PC-3 (cell line): ENCODE measurements around the gene LRP10. TPM values are rescaled to one million over a fixed set of nuclear protein-coding genes. Genes with fewer than 3 reads are reported as not detected.
"Not testable (repeated sequence)": the region's sequence is repeated elsewhere in the genome, so short reads cannot be mapped to it uniquely, and the experiment has no call there.

Source experiments
- ATAC-seq: fragments of 200-7000 bp; cut with Tn5 transposase; 2 replicates; pipeline ENCODE4 v1.9.1; 2020; ENCODE audit warnings: mild to moderate bottlenecking, moderate library complexity
- BruUV-seq: library from RNA; stranded (reverse); fragments of 400-500 nt; replicated peaks from 2 replicates; lab custom pipeline; 2021; lab: Mats Ljungman, UMichigan
- CTCF ChIA-PET: fragments of 300-600 bp; sonication (Branson Sonifier 250); formaldehyde crosslinking; loops from one replicate; lab custom pipeline; 2022; ENCODE audit warnings: antibody characterized with exemption; lab: Charles Lee
- POLR2A ChIA-PET: fragments of 300-600 bp; sonication (Branson Sonifier 250); formaldehyde crosslinking; loops from one replicate; lab custom pipeline; 2022; ENCODE audit warnings: antibody characterized with exemption; ENCODE audit not compliant: unreplicated experiment; lab: Charles Lee
- DNase-seq: peaks from one replicate; pipeline ENCODE4 v3.0.0-alpha.2; 2015
- H2AFZ ChIP-seq: fragments of 300-600 bp; sonication (generic); 2 replicates; pipeline ENCODE4 v1.6.0; 2016; ENCODE audit warnings: antibody characterized with exemption, low read length
- H3F3A ChIP-seq: fragments of 300-600 bp; sonication (generic); one replicate; pipeline ENCODE4 v1.6.0; 2017; ENCODE audit warnings: antibody characterized with exemption, low read length, control low read depth, mild to moderate bottlenecking; ENCODE audit not compliant: unreplicated experiment
- H3K27ac ChIP-seq: fragments of 300-600 bp; sonication (generic); 2 replicates; pipeline ENCODE4 v1.5.1; 2016; ENCODE audit warnings: mild to moderate bottlenecking, low read length
- H3K27me3 ChIP-seq: fragments of 300-600 bp; sonication (generic); 2 replicates; pipeline ENCODE4 v1.6.1; 2016; ENCODE audit warnings: low read length, mixed read lengths
- H3K36me3 ChIP-seq: fragments of 300-600 bp; sonication (generic); 2 replicates; pipeline ENCODE4 v1.6.1; 2016; ENCODE audit warnings: low read depth, mixed run types, low read length, mixed read lengths
- H3K4me1 ChIP-seq: fragments of 300-600 bp; sonication (generic); 2 replicates; pipeline ENCODE4 v1.5.1; 2016; ENCODE audit warnings: low read length; ENCODE audit not compliant: insufficient read depth
- H3K4me2 ChIP-seq: fragments of 300-600 bp; sonication (generic); 2 replicates; pipeline ENCODE4 v1.6.0; 2016; ENCODE audit warnings: low read length
- H3K4me3 ChIP-seq: fragments of 300-600 bp; sonication (generic); 2 replicates; pipeline ENCODE4 v1.5.1; 2016; ENCODE audit warnings: mild to moderate bottlenecking, low read length, mixed read lengths
- H3K79me2 ChIP-seq: fragments of 300-600 bp; sonication (generic); 2 replicates; pipeline ENCODE4 v1.6.1; 2017; ENCODE audit warnings: low read length, mixed read lengths
- H3K9ac ChIP-seq: fragments of 300-600 bp; sonication (generic); 2 replicates; pipeline ENCODE4 v1.6.0; 2016; ENCODE audit warnings: mild to moderate bottlenecking, low read length
- H3K9me2 ChIP-seq: fragments of 300-600 bp; sonication (generic); replicated peaks from 2 replicates; pipeline ENCODE4 v1.6.1; 2016; ENCODE audit warnings: mixed run types, low read length, mixed read lengths
- H3K9me3 ChIP-seq: fragments of 300-600 bp; sonication (generic); 2 replicates; pipeline ENCODE4 v1.6.1; 2016; ENCODE audit warnings: low read length, mixed read lengths
- H4K20me1 ChIP-seq: fragments of 300-600 bp; sonication (generic); 2 replicates; pipeline ENCODE4 v1.6.1; 2016; ENCODE audit warnings: low read length, mixed read lengths
- CTCF ChIP-seq: fragments of 300-600 bp; sonication (generic); conservative IDR thresholded peaks from 2 replicates; pipeline ENCODE4 v1.5.1; 2017; ENCODE audit warnings: antibody characterized with exemption, low read depth, mild to moderate bottlenecking, low read length
- EZH2 ChIP-seq: fragments of 300-600 bp; sonication (generic); IDR thresholded peaks from one replicate; pipeline ENCODE4 v1.6.1; 2017; ENCODE audit warnings: antibody characterized with exemption, mild to moderate bottlenecking, low read length; ENCODE audit not compliant: unreplicated experiment
- EZH2phosphoT487 ChIP-seq: fragments of 300-600 bp; sonication (generic); IDR thresholded peaks from 2 replicates; pipeline ENCODE4 v1.6.1; 2018; ENCODE audit warnings: mild to moderate bottlenecking, antibody characterized with exemption, low read length, borderline replicate concordance
- intact Hi-C: fragments of 100-400 bp; cut with micrococcal nuclease; formaldehyde crosslinking; loops from 2 replicates; pipeline ENCODE4 v1.9.0; 2023
- total RNA-seq: library from RNA; depleted of rRNA; stranded (reverse); fragments of >200 nt; gene quantifications from 2 replicates; pipeline ENCODE4 v1.2.3, GENCODE V29; 2014

The LRP10 gene
- total RNA-seq, 1 experiment from 2014 or later: 46.5 TPM

- POLR2A ChIA-PET: interaction anchor here (0.5 to 0.8 kb wide), 2 partner anchors 27 to 134 kb away, joined by 3 to 7 read pairs; partner anchors contain the start of gene HAUS4
- Histone ChIP-seq H3K9me2 (no peaks in the 10 kb centered on the region), H3K9ac (peak overlapping the region; percentile 20; the same call in 1 of the 2 replicates), H4K20me1 (no peaks in the 10 kb centered on the region), H3K4me1 (peaks cover 39% of the 10 kb centered on the region), H2AFZ (peak overlapping the region; percentile 89), H3K4me3 (peak overlapping the region; percentile 62), H3K27me3 (no peaks in the 10 kb centered on the region), H3K4me2 (peak overlapping the region; percentile 86), H3K79me2 (no peaks in the 10 kb centered on the region), H3K27ac (no peak overlapping the region), H3K9me3 (no peaks in the 10 kb centered on the region), H3K36me3 (no peaks in the 10 kb centered on the region), H3F3A (no peaks in the 10 kb centered on the region)
- intact Hi-C loops: loop anchor here (1.0 to 5.0 kb wide), 3 partner anchors 31 to 78 kb away; no protein-coding TSS in a partner anchor
- CTCF ChIA-PET: interaction anchor here (0.5 to 1.9 kb wide), 6 partner anchors 29 to 170 kb away, joined by 3 to 37 read pairs (median 5); partner anchors contain the start of gene OXA1L
- BruUV-seq: no TSS peak
- DNase-seq: peak; percentile 89
- peak; percentile 88 for TF ChIP-seq CTCF
- no peak for TF ChIP-seq EZH2
- peak; percentile 83 for ATAC-seq
These were observed 48.9 kb upstream of the LRP10 start for GRCh38 chr14:22822571-22823098.

GRCh38 chr14:22824711-22825359, 46.7 kb upstream of the LRP10 start:
- Histone ChIP-seq H3F3A (no peaks in the 10 kb centered on the region), H3K9me2 (no peaks in the 10 kb centered on the region), H3K4me1 (peaks cover 29% of the 10 kb centered on the region), H3K4me2 (peak overlapping the region; percentile 58), H3K27ac (peak overlapping the region; percentile 65), H3K79me2 (peaks cover 2% of the 10 kb centered on the region), H2AFZ (peak overlapping the region; percentile 47), H3K36me3 (no peaks in the 10 kb centered on the region), H4K20me1 (no peaks in the 10 kb centered on the region), H3K4me3 (no peak overlapping the region), H3K27me3 (no peaks in the 10 kb centered on the region), H3K9ac (peak overlapping the region; percentile 44; the same call in 1 of the 2 replicates), H3K9me3 (no peaks in the 10 kb centered on the region)
- no peak for TF ChIP-seq CTCF
- no peak for TF ChIP-seq EZH2
- TF ChIP-seq EZH2phosphoT487: no peak
- ATAC-seq: peak; percentile 48
- intact Hi-C loops: loop anchor here (5.0 kb wide), 1 partner anchor 48 kb away; no protein-coding TSS in a partner anchor
- ChIA-PET CTCF (interaction anchor here (0.8 to 1.7 kb wide), 2 partner anchors 28 to 30 kb away, joined by 5 read pairs; no protein-coding TSS in a partner anchor), POLR2A (no interaction called here)
- peak; percentile 90 for DNase-seq
- BruUV-seq: no TSS peak

DNA sequence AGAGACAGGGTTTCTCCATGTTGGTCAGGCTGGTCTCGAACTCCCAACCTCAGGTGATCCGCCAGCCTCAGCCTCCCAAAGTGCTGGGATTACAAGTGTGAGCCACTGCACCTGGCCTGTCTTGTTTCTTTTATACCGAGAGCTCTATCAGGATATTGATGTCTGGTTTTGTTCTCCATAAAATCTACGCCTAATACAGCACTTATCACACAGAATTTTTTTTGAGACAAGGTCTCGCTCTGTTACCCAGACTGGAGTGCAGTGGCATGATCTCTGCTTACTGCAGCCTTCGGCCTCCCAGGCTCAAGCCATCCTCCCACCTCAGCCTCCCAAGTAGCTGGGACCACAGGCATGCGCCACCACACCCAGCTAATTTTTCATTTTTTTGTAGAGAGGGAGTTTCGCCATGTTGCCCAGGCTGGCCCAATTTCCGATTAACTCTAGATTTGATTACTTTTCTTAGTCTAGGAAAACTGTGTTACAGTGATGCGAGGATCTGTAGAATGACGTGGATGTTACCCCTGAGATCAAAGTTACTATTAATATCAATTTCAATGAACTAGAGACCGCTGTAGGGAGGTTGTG, 42.4 kb upstream of the LRP10 start:
- H3K79me2 ChIP-seq: peaks cover 22% of the 10 kb centered on the region
- peak overlapping the region; percentile 96 for H3K4me3 ChIP-seq
- ATAC-seq, H3F3A ChIP-seq, H4K20me1 ChIP-seq, CTCF ChIA-PET, intact Hi-C loops, H3K27me3 ChIP-seq, H3K36me3 ChIP-seq, DNase-seq, H3K9me2 ChIP-seq, H3K9me3 ChIP-seq: not testable (repeated sequence)
- POLR2A ChIA-PET: interaction anchor here (0.7 kb wide), 1 partner anchor 61 kb away, joined by 3 read pairs; no protein-coding TSS in a partner anchor
- BruUV-seq: TSS peak; percentile 96
- H3K9ac ChIP-seq: peak overlapping the region; percentile 92
- peaks cover 24% of the 10 kb centered on the region for H3K4me1 ChIP-seq
- peak overlapping the region; percentile 17 for H3K27ac ChIP-seq
- peak overlapping the region; percentile 92 for H3K4me2 ChIP-seq
- peak overlapping the region; percentile 89 for H2AFZ ChIP-seq
